ENCODE data around the gene CENATAC. TPM values are rescaled to one million over a fixed set of nuclear protein-coding genes. Genes with fewer than 3 reads are reported as not detected.

Gene CENATAC
- total and polyA plus RNA-seq, 9 of the 15 experiments (the other 6 are each of a cell fraction or from before 2014, with no cell fraction given), result 2.4 to 25.5 (median 13.7) TPM

GRCh38 chr11:119030329-119031047, 32.5 kb downstream of the CENATAC start, which contains the start of gene SLC37A4 (continued):
- TF ChIP-seq, protein P1, sequence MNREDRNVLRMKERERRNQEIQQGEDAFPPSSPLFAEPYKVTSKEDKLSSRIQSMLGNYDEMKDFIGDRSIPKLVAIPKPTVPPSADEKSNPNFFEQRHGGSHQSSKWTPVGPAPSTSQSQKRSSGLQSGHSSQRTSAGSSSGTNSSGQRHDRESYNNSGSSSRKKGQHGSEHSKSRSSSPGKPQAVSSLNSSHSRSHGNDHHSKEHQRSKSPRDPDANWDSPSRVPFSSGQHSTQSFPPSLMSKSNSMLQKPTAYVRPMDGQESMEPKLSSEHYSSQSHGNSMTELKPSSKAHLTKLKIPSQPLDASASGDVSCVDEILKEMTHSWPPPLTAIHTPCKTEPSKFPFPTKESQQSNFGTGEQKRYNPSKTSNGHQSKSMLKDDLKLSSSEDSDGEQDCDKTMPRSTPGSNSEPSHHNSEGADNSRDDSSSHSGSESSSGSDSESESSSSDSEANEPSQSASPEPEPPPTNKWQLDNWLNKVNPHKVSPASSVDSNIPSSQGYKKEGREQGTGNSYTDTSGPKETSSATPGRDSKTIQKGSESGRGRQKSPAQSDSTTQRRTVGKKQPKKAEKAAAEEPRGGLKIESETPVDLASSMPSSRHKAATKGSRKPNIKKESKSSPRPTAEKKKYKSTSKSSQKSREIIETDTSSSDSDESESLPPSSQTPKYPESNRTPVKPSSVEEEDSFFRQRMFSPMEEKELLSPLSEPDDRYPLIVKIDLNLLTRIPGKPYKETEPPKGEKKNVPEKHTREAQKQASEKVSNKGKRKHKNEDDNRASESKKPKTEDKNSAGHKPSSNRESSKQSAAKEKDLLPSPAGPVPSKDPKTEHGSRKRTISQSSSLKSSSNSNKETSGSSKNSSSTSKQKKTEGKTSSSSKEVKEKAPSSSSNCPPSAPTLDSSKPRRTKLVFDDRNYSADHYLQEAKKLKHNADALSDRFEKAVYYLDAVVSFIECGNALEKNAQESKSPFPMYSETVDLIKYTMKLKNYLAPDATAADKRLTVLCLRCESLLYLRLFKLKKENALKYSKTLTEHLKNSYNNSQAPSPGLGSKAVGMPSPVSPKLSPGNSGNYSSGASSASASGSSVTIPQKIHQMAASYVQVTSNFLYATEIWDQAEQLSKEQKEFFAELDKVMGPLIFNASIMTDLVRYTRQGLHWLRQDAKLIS (CRISPR knock-in tag; IDR thresholded peaks at IDR 0.05), result peak; percentile 42; the same call in 1 of the 2 replicates
- no peak for TF ChIP-seq CHCHD3 (CRISPR knock-in tag; IDR thresholded peaks at IDR 0.05)
- TF ChIP-seq TBL1XR1 (IDR thresholded peaks at IDR 0.05; ENCODE audit: low read length in 2 of 2), result no peak
- TF ChIP-seq CTCF (IDR thresholded peaks at IDR 0.05 in 2 of 3, conservative IDR thresholded peaks at IDR 0.05 in 1 of 3; ENCODE audit: insufficient read depth in 2 of 3, low read depth in 1 of 3, low read length in 3 of 3), result peak; percentile 94 to 96 (median 95)
- TF ChIP-seq ZBTB7A (IDR thresholded peaks at IDR 0.05; ENCODE audit: borderline replicate concordance, control insufficient read depth, low read depth, low read length), result peak; percentile 5; the same call in 1 of the 2 replicates
- TF ChIP-seq, protein P2, sequence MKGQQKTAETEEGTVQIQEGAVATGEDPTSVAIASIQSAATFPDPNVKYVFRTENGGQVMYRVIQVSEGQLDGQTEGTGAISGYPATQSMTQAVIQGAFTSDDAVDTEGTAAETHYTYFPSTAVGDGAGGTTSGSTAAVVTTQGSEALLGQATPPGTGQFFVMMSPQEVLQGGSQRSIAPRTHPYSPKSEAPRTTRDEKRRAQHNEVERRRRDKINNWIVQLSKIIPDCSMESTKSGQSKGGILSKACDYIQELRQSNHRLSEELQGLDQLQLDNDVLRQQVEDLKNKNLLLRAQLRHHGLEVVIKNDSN (CRISPR knock-in tag; IDR thresholded peaks at IDR 0.05), result peak; percentile 85
- no peak for TF ChIP-seq PHB2 (IDR thresholded peaks at IDR 0.05; ENCODE audit: low read depth)
- TF ChIP-seq XRCC4 (IDR thresholded peaks at IDR 0.05; ENCODE audit: extremely low read depth, insufficient read depth, insufficient read length), result no peak
- peak; percentile 95 for TF ChIP-seq LCOR (CRISPR knock-in tag; IDR thresholded peaks at IDR 0.05)
- TF ChIP-seq SMAD3 (CRISPR knock-in tag; conservative IDR thresholded peaks at IDR 0.05), result 0 out of 2 replicates have a peak, but pooled peaks have one; percentile 31
- no peak for TF ChIP-seq ATF4 (CRISPR knock-in tag; IDR thresholded peaks at IDR 0.05)
- TF ChIP-seq ZBTB33 (CRISPR knock-in tag; IDR thresholded peaks at IDR 0.05), result no peak
- TF ChIP-seq SRSF1 (IDR thresholded peaks at IDR 0.05; ENCODE audit: low read depth, low read length), result no peak
- TF ChIP-seq ELF2 (CRISPR knock-in tag; IDR thresholded peaks at IDR 0.05), result no peak
- no peak for TF ChIP-seq FOXO4 (CRISPR knock-in tag; IDR thresholded peaks at IDR 0.05)
- peak; percentile 90 for TF ChIP-seq CREM (IDR thresholded peaks at IDR 0.05; ENCODE audit: low read depth)
